Skeletal muscle satellite cell (primary cell): Measurements from ENCODE around the gene RPL41.

Experiments used
- H3K27me3 ChIP-seq: 2 replicates; pipeline ENCODE4 v1.7.0; 2013; ENCODE audit warnings: low read length; ENCODE audit not compliant: control insufficient read depth, insufficient read depth
- H3K36me3 ChIP-seq: 2 replicates; pipeline ENCODE4 v1.7.0; 2013; ENCODE audit warnings: mild to moderate bottlenecking, control low read depth, low read length; ENCODE audit not compliant: insufficient read depth
- H3K4me1 ChIP-seq: 2 replicates; pipeline ENCODE4 v1.7.0; 2013; ENCODE audit warnings: low read length; ENCODE audit not compliant: control insufficient read depth, insufficient read depth
- H3K4me2 ChIP-seq: 2 replicates; pipeline ENCODE4 v1.7.0; 2013; ENCODE audit warnings: mild to moderate bottlenecking, low read length
- H3K4me3 ChIP-seq: 2 replicates; pipeline ENCODE4 v1.7.0; 2013; ENCODE audit warnings: low read length
- H3K9ac ChIP-seq: 2 replicates; pipeline ENCODE4 v1.7.0; 2013; ENCODE audit warnings: mild to moderate bottlenecking, low read depth, low read length, moderate library complexity
- H3K9me3 ChIP-seq: replicated peaks from 2 replicates; pipeline ENCODE4 v1.7.0; 2013; ENCODE audit warnings: mild to moderate bottlenecking, control low read depth, low read length

RPL41 gene

DNA sequence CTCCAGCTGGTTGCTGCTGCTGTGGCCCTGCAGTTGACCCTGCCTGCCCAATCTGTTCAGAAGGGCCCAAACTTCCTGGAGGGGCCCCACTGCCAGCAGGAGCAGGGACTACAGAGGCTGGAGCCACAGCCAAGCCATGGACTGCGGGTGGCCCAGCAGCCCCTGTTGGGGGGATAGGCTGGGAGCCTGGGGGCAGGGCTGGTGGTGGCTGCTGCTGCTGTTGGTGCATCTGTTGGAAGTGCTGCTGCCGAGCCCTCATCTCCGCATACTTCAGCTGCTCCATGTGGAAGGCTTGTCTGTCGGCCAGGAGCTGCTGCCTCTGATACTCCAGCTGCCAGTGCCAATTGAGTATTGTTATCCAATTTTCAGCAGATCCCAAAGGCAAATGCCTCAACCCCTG, 48.9 kb downstream of the RPL41 start:
- no peak overlapping the region for H3K4me3 ChIP-seq
- peaks cover 76% of the 10 kb centered on the region for H3K36me3 ChIP-seq
- H3K9ac ChIP-seq, result no peak overlapping the region
- no peaks in the 10 kb centered on the region for H3K27me3 ChIP-seq
- H3K9me3 ChIP-seq, result no peaks in the 10 kb centered on the region
- no peak overlapping the region for H3K4me2 ChIP-seq
- peaks cover 18% of the 10 kb centered on the region for H3K4me1 ChIP-seq
